Memory B cell (primary cell): ENCODE results near the gene DDX20.
A peak's percentile ranks its signal among the peaks of the same experiment; 100 is the strongest.

ENCODE experiments used
- ATAC-seq: fragments of 150-1000 bp; cut with Tn5 transposase; 2 replicates; pipeline ENCODE4 v1.10.0; 2021; ENCODE audit warnings: low read depth, mild to moderate bottlenecking, moderate library complexity
- DNase-seq, 2 donors: peaks; one replicate each; pipeline ENCODE4 v3.0.0; 2022; ENCODE audit warnings: low spot score in 2 of 2
- H3K27ac Mint-ChIP-seq: one replicate; pipeline ENCODE4 v1.8.0; 2022; ENCODE audit warnings: mild to moderate bottlenecking, moderate library complexity, mixed read lengths
- H3K27me3 Mint-ChIP-seq: one replicate; pipeline ENCODE4 v1.8.0; 2022; ENCODE audit warnings: mixed read lengths
- H3K36me3 Mint-ChIP-seq: one replicate; pipeline ENCODE4 v1.8.0; 2022; ENCODE audit warnings: mild to moderate bottlenecking, mixed read lengths
- H3K4me1 Mint-ChIP-seq: one replicate; pipeline ENCODE4 v1.8.0; 2022; ENCODE audit warnings: mixed read lengths
- H3K4me3 Mint-ChIP-seq: one replicate; pipeline ENCODE4 v1.8.0; 2022; ENCODE audit warnings: mild to moderate bottlenecking, moderate library complexity, mixed read lengths
- H3K9me3 Mint-ChIP-seq: one replicate; pipeline ENCODE4 v1.8.0; 2022; ENCODE audit warnings: mixed read lengths

The DDX20 gene

DNA sequence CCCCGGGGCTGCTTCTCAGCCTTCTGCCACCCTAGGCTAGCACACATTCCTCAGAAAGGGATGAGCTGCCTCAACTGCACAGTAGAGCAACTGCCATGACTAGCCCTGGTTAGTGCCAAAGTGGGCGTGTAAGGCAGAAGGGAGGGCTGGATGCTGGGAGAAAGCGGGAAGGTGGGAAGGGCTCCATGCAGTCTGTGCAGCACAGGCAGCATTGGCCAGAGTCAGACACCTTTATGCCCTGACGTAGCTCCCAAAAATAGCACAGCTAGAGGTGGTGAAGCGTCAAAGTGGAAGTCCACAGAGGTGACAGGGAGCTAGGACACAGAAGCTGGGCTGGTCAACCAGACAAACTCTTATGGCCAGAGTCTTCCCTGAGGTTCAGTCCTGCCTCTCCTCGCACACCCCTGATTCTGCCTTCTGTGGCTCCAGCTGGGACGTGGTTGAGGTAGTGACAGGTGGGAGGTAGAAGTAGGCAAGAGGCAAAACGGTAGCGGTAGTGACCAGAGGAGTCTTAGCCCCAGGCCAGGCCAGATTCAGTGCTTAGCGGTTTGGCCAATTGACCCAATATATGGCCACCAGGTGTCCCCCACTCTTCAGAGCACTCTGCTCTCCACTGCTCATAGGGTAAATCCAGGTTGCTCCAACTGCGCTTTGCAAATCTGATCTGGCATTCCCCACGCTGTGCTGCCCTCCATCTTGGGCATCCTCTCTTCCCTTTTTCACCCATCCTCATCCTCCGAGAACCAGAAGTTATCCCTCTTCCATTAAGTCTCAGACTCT, 45.6 kb downstream of the DDX20 start:
- Mint-ChIP-seq H3K36me3 (peaks cover 2% of the 10 kb centered on the region), H3K4me3 (no peak overlapping the region), H3K27me3 (no peaks in the 10 kb centered on the region), H3K9me3 (peaks cover 3% of the 10 kb centered on the region), H3K4me1 (peaks cover 32% of the 10 kb centered on the region), H3K27ac (no peak overlapping the region)
- no peak for DNase-seq
- no peak for ATAC-seq

DNA sequence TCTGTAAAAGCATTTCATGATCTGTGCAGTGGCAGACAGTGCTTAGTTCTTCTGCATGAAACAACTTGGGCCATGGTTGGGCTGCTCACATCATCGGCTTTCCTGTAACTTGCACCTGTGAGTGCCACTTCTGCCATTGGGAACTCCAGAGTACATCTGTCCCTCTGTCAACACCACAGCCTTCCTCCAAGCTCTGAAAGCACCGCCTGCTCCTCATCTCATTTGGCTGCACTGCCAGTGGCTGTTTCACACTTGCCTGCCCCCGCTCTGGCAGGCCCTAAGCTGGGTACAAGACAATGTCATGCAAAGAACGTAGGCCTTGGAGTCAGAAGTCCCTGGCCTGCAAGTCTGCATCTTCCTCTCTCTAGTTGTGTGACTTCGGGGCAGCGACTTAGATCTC, 46.4 kb downstream of the DDX20 start:
- Mint-ChIP-seq H3K27ac (no peak overlapping the region), H3K4me3 (no peak overlapping the region), H3K27me3 (no peaks in the 10 kb centered on the region), H3K9me3 (peaks cover 5% of the 10 kb centered on the region), H3K4me1 (peaks cover 40% of the 10 kb centered on the region), H3K36me3 (peaks cover 2% of the 10 kb centered on the region)
- DNase-seq = no peak
- no peak for ATAC-seq

DNA sequence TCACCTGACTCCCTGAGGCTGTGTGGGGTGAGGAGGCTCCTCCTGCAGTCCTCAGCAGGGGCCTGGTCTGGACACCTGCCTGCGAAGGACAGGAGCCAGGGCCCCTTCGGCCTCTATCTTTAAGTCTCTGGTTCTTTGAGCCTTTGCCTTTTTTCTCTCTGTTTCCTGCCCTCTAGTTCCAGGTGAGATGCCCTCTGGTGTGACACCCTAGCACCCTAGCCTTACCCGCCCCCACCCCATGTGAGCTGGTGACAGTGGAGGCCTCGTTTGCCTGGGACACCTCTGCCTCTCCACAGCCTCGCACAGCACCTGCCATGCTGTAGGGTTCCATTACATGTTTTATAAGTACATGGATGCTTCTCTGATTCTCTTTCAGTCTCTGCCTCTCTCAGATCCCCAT, 47.3 kb downstream of the DDX20 start:
- peak overlapping the region; percentile 38 for H3K27ac Mint-ChIP-seq
- no peak for DNase-seq
- ATAC-seq = no peak
- H3K27me3 Mint-ChIP-seq = no peaks in the 10 kb centered on the region
- no peak overlapping the region for H3K4me3 Mint-ChIP-seq
- H3K4me1 Mint-ChIP-seq = peaks cover 44% of the 10 kb centered on the region
- peaks cover 2% of the 10 kb centered on the region for H3K36me3 Mint-ChIP-seq
- H3K9me3 Mint-ChIP-seq = peaks cover 5% of the 10 kb centered on the region

DNA sequence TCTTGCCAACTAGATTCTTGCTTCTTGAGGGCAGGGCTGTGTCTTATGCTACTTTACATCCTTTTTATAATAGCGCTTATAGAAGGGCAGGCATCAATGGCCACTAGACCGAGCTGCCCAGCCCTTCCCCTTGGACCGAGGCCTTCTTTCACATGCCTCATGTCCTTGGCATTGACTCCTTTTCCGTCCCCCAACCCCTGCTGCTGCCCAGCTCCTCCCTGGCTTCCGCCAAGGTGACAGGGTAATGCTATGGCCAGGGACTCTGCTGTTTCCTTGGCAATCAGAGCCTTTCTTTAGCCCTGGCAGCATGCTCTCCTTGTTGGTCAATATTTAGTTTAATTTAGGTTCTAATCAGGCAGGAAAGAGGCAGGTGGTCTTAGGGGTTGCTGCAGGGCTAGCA, 48.2 kb downstream of the DDX20 start:
- Mint-ChIP-seq H3K9me3 (peaks cover 5% of the 10 kb centered on the region), H3K27me3 (no peaks in the 10 kb centered on the region), H3K4me1 (peaks cover 54% of the 10 kb centered on the region), H3K36me3 (peaks cover 4% of the 10 kb centered on the region), H3K4me3 (no peak overlapping the region), H3K27ac (peak overlapping the region; percentile 15)
- ATAC-seq (no peak), DNase-seq (no peak)

DNA sequence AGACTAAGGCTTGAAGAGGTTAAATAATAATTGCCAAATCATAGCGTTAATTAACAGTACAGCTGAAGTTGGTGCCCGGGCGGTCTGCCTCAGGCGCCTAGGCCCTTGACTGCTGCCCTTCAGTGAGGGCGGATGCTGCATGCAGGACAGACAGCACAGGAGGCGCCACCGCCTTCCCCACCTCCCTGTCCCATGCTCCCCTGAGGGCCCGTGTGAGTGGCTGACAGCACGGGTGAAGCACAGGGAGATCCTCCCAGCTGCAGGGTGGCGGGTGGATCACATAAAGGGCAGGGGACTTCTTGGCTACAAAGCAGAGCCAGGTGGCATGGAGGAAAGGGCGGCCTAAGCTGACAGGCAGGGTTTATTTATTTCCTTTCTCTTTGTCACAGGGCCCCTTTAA, 49.1 kb downstream of the DDX20 start:
- Mint-ChIP-seq H3K27ac (no peak overlapping the region), H3K27me3 (no peaks in the 10 kb centered on the region), H3K4me1 (peaks cover 59% of the 10 kb centered on the region), H3K9me3 (peaks cover 2% of the 10 kb centered on the region), H3K4me3 (no peak overlapping the region), H3K36me3 (peaks cover 1% of the 10 kb centered on the region)
- DNase-seq (no peak), ATAC-seq (no peak)

DNA sequence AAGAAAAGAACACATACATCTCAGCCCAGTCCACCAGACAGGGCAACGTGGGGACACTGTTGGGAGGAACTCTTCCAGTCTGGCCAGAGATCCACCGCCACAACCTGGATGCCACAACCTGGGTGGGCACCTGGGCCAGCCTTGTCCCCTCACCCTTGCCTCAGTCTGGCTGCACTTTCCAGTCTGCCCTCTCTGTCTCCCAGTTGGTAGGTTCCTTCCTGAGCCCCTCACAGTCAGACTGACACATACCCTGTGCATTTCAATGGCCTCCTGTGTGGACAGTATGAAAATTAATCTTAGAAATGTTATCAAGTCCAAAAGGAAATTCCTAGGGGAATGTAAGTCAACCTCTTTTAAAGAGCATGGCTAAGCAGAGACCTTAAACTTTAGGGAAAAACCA, 49.5 kb downstream of the DDX20 start:
- Mint-ChIP-seq H3K9me3 (peaks cover 2% of the 10 kb centered on the region), H3K27ac (no peak overlapping the region), H3K4me1 (peaks cover 63% of the 10 kb centered on the region), H3K27me3 (no peaks in the 10 kb centered on the region), H3K4me3 (no peak overlapping the region), H3K36me3 (peaks cover 1% of the 10 kb centered on the region)
- ATAC-seq (no peak), DNase-seq (no peak)

DNA sequence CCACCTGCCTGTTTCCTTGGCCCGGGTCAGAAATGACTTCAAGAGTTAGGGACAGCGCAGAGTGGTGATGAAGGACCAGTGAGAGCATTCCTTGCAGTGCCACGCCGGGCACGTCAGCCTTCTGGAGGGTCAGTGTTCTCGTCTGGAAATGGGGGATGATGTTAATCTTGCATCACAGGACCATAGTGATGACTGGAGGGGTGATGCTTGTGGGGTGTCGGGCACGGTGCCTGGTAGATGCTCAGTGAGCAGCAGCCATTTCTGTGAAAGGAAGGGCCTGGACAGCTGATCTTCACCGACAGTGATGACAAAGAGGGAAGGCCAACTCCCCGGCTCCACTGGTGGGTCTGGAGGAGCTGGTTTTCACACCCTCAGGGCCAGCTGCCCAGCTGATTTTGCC, 56.2 kb downstream of the DDX20 start:
- Mint-ChIP-seq H3K4me3 (no peak overlapping the region), H3K27ac (no peak overlapping the region), H3K36me3 (peaks cover 1% of the 10 kb centered on the region), H3K9me3 (peaks cover 2% of the 10 kb centered on the region), H3K27me3 (peaks cover 2% of the 10 kb centered on the region), H3K4me1 (peaks cover 46% of the 10 kb centered on the region)
- no peak for DNase-seq
- ATAC-seq = no peak

DNA sequence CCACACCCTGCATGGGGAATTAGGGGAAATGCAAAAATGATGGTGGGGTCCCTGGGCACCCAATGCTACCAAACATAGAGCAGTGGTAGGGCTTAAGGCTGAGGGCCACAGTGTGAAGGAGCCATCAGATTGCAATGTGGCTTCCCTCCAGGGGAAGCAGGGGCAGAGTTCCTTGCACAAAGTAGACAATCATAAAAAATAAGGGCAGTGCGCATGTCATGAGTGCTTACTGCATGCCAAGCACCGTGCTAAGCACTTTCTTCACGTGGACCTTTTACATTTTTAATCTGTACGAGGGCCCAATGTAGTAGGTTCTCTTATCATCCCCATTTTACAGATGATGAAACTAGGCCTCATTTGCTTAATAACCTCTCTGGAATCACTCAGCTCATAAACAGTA, 56.6 kb downstream of the DDX20 start:
- Mint-ChIP-seq H3K36me3 (peaks cover 1% of the 10 kb centered on the region), H3K9me3 (no peaks in the 10 kb centered on the region), H3K4me1 (peaks cover 41% of the 10 kb centered on the region), H3K27me3 (peaks cover 2% of the 10 kb centered on the region), H3K27ac (no peak overlapping the region), H3K4me3 (no peak overlapping the region)
- no peak for ATAC-seq
- no peak for DNase-seq

DNA sequence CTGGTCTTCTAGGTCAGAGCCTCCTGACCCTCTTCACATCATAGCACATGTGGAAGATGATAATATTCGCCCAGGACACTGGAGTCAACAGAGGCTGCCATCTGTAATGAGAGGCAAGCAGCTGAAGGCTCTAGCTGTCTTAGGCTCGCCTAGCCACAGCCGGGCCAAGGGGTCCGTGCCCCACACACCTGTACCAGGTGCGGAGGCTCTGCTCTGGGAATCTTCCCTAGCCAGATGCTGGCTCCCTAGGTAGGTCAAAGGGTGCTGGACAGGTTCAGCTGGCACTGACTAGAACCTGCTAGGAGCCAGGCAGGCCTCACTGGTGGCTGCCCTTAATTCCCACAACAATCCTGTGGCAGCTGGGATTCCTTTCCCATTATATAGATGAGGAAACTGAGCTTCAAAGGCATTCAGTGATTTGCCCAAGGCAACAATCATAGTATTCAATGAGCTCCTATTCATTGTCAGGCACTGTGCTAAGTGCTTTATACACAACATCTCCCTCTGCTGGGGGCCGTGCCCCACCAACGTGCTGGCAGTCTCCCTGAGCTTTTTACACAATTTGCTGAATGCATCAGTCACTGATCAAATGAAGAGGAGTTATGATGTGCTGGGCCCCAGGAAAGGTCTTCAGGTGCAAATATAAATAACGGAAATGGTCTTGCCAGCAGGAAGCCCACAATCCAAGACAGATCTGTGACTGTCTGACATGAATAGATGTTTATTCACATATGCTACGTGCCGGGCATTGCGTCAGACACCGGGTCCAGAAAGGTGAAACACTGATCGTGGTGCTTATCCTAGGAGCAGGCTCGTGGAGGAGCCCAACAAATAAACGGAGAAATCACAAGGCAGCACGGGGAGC, 58.0 kb downstream of the DDX20 start:
- H3K9me3 Mint-ChIP-seq = no peaks in the 10 kb centered on the region
- DNase-seq (no peak), ATAC-seq (no peak)
- H3K4me3 Mint-ChIP-seq = no peak overlapping the region
- H3K4me1 Mint-ChIP-seq = peaks cover 32% of the 10 kb centered on the region
- H3K36me3 Mint-ChIP-seq = no peaks in the 10 kb centered on the region
- no peak overlapping the region for H3K27ac Mint-ChIP-seq
- peaks cover 2% of the 10 kb centered on the region for H3K27me3 Mint-ChIP-seq

DNA sequence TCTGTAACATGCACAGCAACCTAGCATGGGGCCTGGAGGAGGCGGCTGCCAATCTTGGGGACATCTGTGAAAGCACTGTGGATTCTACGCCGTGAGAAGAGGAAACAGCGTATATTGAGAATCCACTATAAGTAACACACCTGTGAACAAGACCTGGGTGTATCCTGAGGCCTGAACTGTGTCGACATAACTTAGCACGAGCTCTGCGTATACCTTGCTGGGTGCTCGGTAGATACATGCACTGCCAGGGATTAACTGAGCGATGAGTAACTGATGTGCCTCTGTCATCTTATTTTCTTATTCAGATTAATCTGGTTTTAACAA, 58.6 kb downstream of the DDX20 start:
- DNase-seq (no peak), ATAC-seq (no peak)
- Mint-ChIP-seq H3K27me3 (peaks cover 4% of the 10 kb centered on the region), H3K4me1 (peaks cover 29% of the 10 kb centered on the region), H3K36me3 (no peaks in the 10 kb centered on the region), H3K27ac (no peak overlapping the region), H3K9me3 (no peaks in the 10 kb centered on the region), H3K4me3 (no peak overlapping the region)

DNA sequence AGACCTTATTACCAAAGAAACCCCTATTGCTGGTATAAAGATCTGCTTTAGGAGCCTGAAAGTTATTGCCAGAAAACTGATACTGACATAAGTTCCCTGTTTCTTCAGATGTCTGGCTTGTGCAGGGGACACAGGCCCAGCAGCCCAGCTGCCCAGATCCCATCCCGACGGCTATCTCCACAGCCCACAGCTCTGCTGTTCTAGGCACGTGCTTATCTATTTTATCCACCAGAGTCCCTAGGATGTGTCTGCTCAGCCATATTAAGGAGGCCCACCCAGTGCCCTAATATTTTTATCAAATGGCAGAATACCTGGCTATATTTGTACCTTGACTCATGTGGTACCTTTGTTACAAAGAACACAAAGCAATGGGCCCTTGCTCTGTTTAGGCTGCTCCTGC, 58.9 kb downstream of the DDX20 start:
- Mint-ChIP-seq H3K27ac (no peak overlapping the region), H3K36me3 (no peaks in the 10 kb centered on the region), H3K4me1 (peaks cover 26% of the 10 kb centered on the region), H3K27me3 (peaks cover 4% of the 10 kb centered on the region), H3K4me3 (no peak overlapping the region), H3K9me3 (no peaks in the 10 kb centered on the region)
- ATAC-seq (no peak), DNase-seq (no peak)
